Erythroblast (primary cell): ENCODE measurements around the gene FNDC5.

Experiments
- GATA1 ChIP-seq: IDR thresholded peaks from 2 replicates; pipeline ENCODE4 v1.6.1; 2011; ENCODE audit warnings: low read depth, mild to moderate bottlenecking, control low read depth, low read length, moderate library complexity
- POLR2A ChIP-seq: IDR thresholded peaks from 2 replicates; pipeline ENCODE4 v1.6.1; 2011; ENCODE audit warnings: mild to moderate bottlenecking, low read length

- TF ChIP-seq POLR2A (no peak), GATA1 (no peak)
Observed at GRCh38 chr1:32855861-32856617, 14.7 kb downstream of the FNDC5 start.
